Glutamatergic neuron (in vitro differentiated cells): ENCODE measurements around the gene ITGA2B. TPM values are rescaled to one million over a fixed set of nuclear protein-coding genes. Genes with fewer than 3 reads are reported as not detected.

Source experiments
- DNase-seq: peaks from one replicate; pipeline ENCODE4 v3.0.0; 2022
- H3K27ac Mint-ChIP-seq: one replicate; pipeline ENCODE4 v1.8.0; 2020; ENCODE audit warnings: mild to moderate bottlenecking, mixed read lengths, inconsistent platforms; ENCODE audit not compliant: unreplicated experiment
- H3K27me3 Mint-ChIP-seq: one replicate; pipeline ENCODE4 v1.8.0; 2020; ENCODE audit warnings: mild to moderate bottlenecking, moderate library complexity, mixed read lengths, inconsistent platforms; ENCODE audit not compliant: unreplicated experiment
- H3K36me3 Mint-ChIP-seq: one replicate; pipeline ENCODE4 v1.8.0; 2020; ENCODE audit warnings: mild to moderate bottlenecking, mixed read lengths, inconsistent platforms; ENCODE audit not compliant: unreplicated experiment
- H3K4me1 Mint-ChIP-seq: one replicate; pipeline ENCODE4 v1.8.0; 2020; ENCODE audit warnings: mild to moderate bottlenecking, low read depth, mixed read lengths, inconsistent platforms; ENCODE audit not compliant: unreplicated experiment
- H3K4me3 Mint-ChIP-seq: one replicate; pipeline ENCODE4 v1.8.0; 2020; ENCODE audit warnings: mild to moderate bottlenecking, mixed read lengths, inconsistent platforms; ENCODE audit not compliant: unreplicated experiment
- H3K9me3 Mint-ChIP-seq: one replicate; pipeline ENCODE4 v1.8.0; 2020; ENCODE audit warnings: mild to moderate bottlenecking, moderate library complexity, mixed read lengths, inconsistent platforms; ENCODE audit not compliant: unreplicated experiment
- total RNA-seq: library from RNA; stranded (reverse); fragmentation: NEBNext Ultra II Directional; extraction: Animal tissue kit (Norgen Biotek cat#: 25700); gene quantifications from one replicate; pipeline ENCODE4 v1.2.1, GENCODE V29; 2021; ENCODE audit not compliant: unreplicated experiment
- TF ChIP-seq, protein P1 (sequence below): fragments of 200-600 bp; sonication (generic); IDR thresholded peaks from one replicate; pipeline ENCODE4 v1.5.0; 2021; ENCODE audit not compliant: partially characterized antibody, unreplicated experiment

ITGA2B gene
- total RNA-seq, 1 donor from 2014 or later = 7.1 TPM

DNA sequence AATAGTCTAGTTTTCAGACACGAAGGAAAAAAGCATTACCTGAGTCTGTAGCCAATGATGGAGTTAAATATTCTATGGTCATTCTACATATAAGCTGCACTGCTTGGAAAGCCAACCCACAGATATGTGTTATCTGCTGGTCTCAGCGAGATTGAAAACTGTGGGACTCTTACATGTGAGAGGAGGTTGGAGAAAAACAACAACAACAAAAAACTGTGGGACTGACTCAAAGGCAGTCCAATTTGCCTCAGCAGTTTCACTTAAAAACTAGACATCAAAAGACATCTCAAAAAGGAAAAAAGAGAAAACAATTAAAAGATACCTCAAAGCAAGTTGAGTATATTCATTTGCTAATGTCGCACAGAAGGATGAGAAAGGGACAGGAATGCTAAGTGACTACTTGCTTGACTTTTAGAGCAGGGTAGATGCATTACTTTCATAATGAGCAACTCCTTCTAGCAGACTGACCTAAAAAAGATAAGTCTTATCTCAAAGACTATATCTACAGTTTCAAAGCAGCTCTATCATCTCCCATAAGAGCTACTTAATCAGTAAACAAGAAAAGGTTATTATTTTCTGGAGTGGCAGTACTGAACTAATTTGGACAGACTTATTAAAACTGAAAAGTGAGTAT, 35.5 kb upstream of the ITGA2B start:
- TF ChIP-seq, protein P1, sequence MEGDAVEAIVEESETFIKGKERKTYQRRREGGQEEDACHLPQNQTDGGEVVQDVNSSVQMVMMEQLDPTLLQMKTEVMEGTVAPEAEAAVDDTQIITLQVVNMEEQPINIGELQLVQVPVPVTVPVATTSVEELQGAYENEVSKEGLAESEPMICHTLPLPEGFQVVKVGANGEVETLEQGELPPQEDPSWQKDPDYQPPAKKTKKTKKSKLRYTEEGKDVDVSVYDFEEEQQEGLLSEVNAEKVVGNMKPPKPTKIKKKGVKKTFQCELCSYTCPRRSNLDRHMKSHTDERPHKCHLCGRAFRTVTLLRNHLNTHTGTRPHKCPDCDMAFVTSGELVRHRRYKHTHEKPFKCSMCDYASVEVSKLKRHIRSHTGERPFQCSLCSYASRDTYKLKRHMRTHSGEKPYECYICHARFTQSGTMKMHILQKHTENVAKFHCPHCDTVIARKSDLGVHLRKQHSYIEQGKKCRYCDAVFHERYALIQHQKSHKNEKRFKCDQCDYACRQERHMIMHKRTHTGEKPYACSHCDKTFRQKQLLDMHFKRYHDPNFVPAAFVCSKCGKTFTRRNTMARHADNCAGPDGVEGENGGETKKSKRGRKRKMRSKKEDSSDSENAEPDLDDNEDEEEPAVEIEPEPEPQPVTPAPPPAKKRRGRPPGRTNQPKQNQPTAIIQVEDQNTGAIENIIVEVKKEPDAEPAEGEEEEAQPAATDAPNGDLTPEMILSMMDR = no peak
- peaks cover 4% of the 10 kb centered on the region for H3K27me3 Mint-ChIP-seq
- H3K27ac Mint-ChIP-seq = no peak overlapping the region
- no peaks in the 10 kb centered on the region for H3K36me3 Mint-ChIP-seq
- no peaks in the 10 kb centered on the region for H3K9me3 Mint-ChIP-seq
- no peak for DNase-seq
- H3K4me3 Mint-ChIP-seq = no peak overlapping the region
- H3K4me1 Mint-ChIP-seq = no peaks in the 10 kb centered on the region

DNA sequence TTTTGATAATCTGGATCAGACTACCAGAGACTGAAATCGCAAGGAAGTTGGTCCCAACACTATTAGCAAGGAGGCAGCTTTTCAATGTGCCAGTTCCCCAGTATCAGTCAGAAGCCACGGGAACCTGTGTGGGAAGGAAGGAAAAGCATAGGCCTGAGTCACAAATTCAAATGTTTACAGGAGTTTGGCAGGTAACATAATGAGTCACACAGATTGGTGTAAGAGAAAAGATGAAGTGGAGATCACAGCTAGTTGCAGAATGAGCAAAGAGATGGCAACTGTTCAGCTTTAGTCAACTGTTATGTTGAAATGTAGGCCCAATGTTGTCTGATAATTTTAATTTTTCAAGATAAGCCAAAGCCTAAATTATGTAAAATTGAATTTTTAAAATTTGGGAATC, 28.1 kb upstream of the ITGA2B start:
- Mint-ChIP-seq H3K4me3 (no peak overlapping the region), H3K36me3 (peaks cover 4% of the 10 kb centered on the region), H3K9me3 (no peaks in the 10 kb centered on the region), H3K27me3 (peaks cover 2% of the 10 kb centered on the region), H3K27ac (no peak overlapping the region), H3K4me1 (no peaks in the 10 kb centered on the region)
- TF ChIP-seq, protein P1 = no peak
- DNase-seq = no peak

DNA sequence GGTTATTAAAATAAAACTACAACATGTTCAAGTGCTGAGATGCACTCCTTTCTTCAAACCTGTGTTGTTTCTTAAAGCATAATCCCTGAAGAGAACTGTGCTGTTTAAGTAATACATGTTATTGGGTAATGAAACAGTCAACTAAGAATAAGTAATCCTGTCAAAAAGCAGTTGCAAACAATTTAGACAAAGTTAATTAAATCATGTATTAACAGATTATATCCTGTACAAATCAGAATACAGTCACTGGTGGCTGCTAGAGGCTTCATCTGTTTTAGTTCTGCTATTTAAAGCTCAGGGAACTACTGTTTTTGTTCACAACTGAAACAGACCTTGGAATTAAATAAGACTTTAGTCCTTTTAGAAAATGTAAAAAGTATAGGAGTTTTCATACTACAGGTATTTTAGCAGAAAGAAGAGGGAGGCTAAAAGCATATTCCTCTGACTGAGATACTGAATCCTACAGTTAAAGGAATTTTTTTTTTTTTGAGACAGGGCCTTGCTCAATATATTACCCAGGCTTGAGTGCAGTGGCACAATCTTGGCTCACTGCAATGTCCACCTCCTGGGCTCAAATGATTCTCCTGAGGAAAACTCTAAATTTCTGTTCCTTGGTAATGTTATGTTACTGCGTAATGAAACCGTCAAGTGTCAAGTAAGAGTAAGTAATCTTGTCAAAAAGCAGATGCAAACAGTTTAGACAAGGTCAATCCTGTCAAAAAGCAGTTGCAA, 27.3 kb upstream of the ITGA2B start:
- H3K36me3 Mint-ChIP-seq = peaks cover 5% of the 10 kb centered on the region
- DNase-seq = no peak
- no peak overlapping the region for H3K27ac Mint-ChIP-seq
- no peaks in the 10 kb centered on the region for H3K9me3 Mint-ChIP-seq
- TF ChIP-seq, protein P1 = no peak
- H3K27me3 Mint-ChIP-seq = peaks cover 3% of the 10 kb centered on the region
- H3K4me1 Mint-ChIP-seq = no peaks in the 10 kb centered on the region
- no peak overlapping the region for H3K4me3 Mint-ChIP-seq

DNA sequence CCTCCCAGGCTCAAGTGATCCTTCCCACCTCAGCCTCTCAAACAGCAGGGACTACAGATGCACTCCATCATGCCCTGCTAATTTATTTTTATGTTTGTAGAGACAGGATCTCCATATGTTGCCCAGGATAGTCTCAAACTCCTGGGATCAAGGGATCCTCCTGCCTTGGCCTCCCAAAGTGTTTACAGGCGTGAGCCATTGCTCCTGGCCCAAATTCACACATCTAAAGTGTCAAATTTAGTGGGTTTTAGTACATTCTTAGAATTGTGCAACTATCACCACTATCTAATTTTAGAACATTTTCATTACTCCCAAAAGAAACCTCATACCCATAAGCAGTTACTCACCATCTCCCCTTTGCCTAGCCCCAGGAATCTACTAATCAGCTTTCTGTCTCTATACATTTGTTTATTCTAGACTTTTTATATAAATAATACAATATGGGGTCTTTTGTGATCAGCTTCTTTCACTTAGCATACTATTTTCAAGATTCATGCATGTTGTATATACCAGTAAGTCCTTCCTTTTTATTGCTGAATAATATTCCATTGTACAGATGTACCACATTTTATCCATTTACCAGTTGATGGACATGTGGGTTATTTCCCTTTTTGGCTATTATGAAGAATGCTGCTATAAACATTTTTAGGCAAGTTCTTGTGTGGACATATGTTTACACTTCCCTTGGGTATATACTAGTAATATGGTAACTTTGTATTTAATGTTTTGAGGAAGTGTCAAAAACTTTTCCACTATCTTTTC, 25.1 kb upstream of the ITGA2B start:
- peaks cover 5% of the 10 kb centered on the region for H3K36me3 Mint-ChIP-seq
- no peak overlapping the region for H3K27ac Mint-ChIP-seq
- peaks cover 3% of the 10 kb centered on the region for H3K27me3 Mint-ChIP-seq
- H3K4me1 Mint-ChIP-seq = no peaks in the 10 kb centered on the region
- DNase-seq = no peak
- no peaks in the 10 kb centered on the region for H3K9me3 Mint-ChIP-seq
- TF ChIP-seq, protein P1 = no peak
- H3K4me3 Mint-ChIP-seq = no peak overlapping the region
